OCI-LY7 (cell line): ENCODE measurements around the gene TCEANC2. TPM values are rescaled to one million over a fixed set of nuclear protein-coding genes. Genes with fewer than 3 reads are reported as not detected.
"Not testable (repeated sequence)": the region's sequence is repeated elsewhere in the genome, so short reads cannot be mapped to it uniquely, and the experiment has no call there.

Experiments used
- BruUV-seq: library from RNA; stranded (reverse); fragments of 400-500 nt; replicated peaks from 2 replicates; lab custom pipeline; 2021; lab: Mats Ljungman, UMichigan
- CTCF ChIA-PET: fragments of 300-600 bp; sonication (Branson Sonifier 250); formaldehyde crosslinking; loops from one replicate; lab custom pipeline; 2022; ENCODE audit warnings: antibody characterized with exemption; ENCODE audit not compliant: unreplicated experiment; lab: Charles Lee
- POLR2A ChIA-PET: fragments of 300-600 bp; sonication (Branson Sonifier 250); formaldehyde crosslinking; loops from one replicate; lab custom pipeline; 2022; ENCODE audit warnings: antibody characterized with exemption; lab: Charles Lee
- DNase-seq: peaks from one replicate; pipeline ENCODE4 v3.0.0-alpha.2; 2015; ENCODE audit warnings: low spot score
- H2AFZ ChIP-seq: fragments of 200-600 bp; sonication (generic), shearing (Covaris generic); 2 replicates; pipeline ENCODE4 v1.6.1; 2014; ENCODE audit warnings: mild to moderate bottlenecking, antibody characterized with exemption, low read length, moderate library complexity
- H3K27ac ChIP-seq: fragments of 200-600 bp; sonication (generic); 2 replicates; pipeline ENCODE4 v1.5.1; 2014; ENCODE audit warnings: mixed run types, low read depth, mild to moderate bottlenecking, moderate library complexity, low read length, inconsistent platforms; ENCODE audit not compliant: poor library complexity, severe bottlenecking
- H3K36me3 ChIP-seq: fragments of 200-600 bp; sonication (generic); 2 replicates; pipeline ENCODE4 v1.6.1; 2014; ENCODE audit warnings: mild to moderate bottlenecking, antibody characterized with exemption, low read length, moderate library complexity, mixed read lengths; ENCODE audit not compliant: insufficient read depth
- H3K4me1 ChIP-seq: fragments of 200-600 bp; sonication (generic); 2 replicates; pipeline ENCODE4 v1.5.1; 2014; ENCODE audit warnings: mild to moderate bottlenecking, low read length; ENCODE audit not compliant: insufficient read depth, poor library complexity, severe bottlenecking
- H3K4me2 ChIP-seq: fragments of 200-600 bp; sonication (generic); 2 replicates; pipeline ENCODE4 v1.6.1; 2014; ENCODE audit warnings: mild to moderate bottlenecking, low read length
- H3K4me3 ChIP-seq: fragments of 200-600 bp; sonication (generic); 2 replicates; pipeline ENCODE4 v1.5.1; 2014; ENCODE audit warnings: mild to moderate bottlenecking, low read depth, low read length; ENCODE audit not compliant: poor library complexity, severe bottlenecking
- H3K79me2 ChIP-seq: fragments of 200-600 bp; sonication (generic); 2 replicates; pipeline ENCODE4 v1.6.1; 2016; ENCODE audit warnings: low read depth, mild to moderate bottlenecking, low read length, moderate library complexity, mixed read lengths; ENCODE audit not compliant: insufficient read depth
- H3K9me2 ChIP-seq: fragments of 200-600 bp; sonication (generic); 2 replicates; pipeline ENCODE4 v1.6.1; 2016; ENCODE audit warnings: mild to moderate bottlenecking, low read length, mixed read lengths; ENCODE audit not compliant: insufficient read depth
- H3K9me3 ChIP-seq: fragments of 200-600 bp; sonication (generic); 2 replicates; pipeline ENCODE4 v1.6.1; 2014; ENCODE audit warnings: mild to moderate bottlenecking, mixed run types, low read length, mixed read lengths
- H4K20me1 ChIP-seq: fragments of 200-600 bp; sonication (generic); 2 replicates; pipeline ENCODE4 v1.6.1; 2014; ENCODE audit warnings: mild to moderate bottlenecking, antibody characterized with exemption, low read length, moderate library complexity, mixed read lengths; ENCODE audit not compliant: insufficient read depth
- CTCF ChIP-seq: fragments of 200-600 bp; sonication (generic); conservative IDR thresholded peaks from 2 replicates; pipeline ENCODE4 v1.5.1; 2014; ENCODE audit warnings: mild to moderate bottlenecking, antibody characterized with exemption, low read length, moderate library complexity, mixed read lengths
- EZH2phosphoT487 ChIP-seq: fragments of 200-600 bp; sonication (generic); IDR thresholded peaks from 2 replicates; pipeline ENCODE4 v1.6.1; 2018; ENCODE audit warnings: low read depth, borderline replicate concordance, mild to moderate bottlenecking, mixed run types, antibody characterized with exemption, low read length, moderate library complexity, mixed read lengths
- intact Hi-C: fragments of 100-400 bp; cut with micrococcal nuclease; formaldehyde crosslinking; loops from one replicate; pipeline ENCODE4 v1.10.0; 2022; ENCODE audit not compliant: unreplicated experiment
- total RNA-seq, 2 experiments: library from RNA; depleted of rRNA in 1 of 2; stranded (reverse); fragments of >200 nt in 1 of 2; shearing (Covaris generic) in 1 of 2; gene quantifications; 2 replicates each; pipeline ENCODE4 v1.2.3, GENCODE V29; 2014 to 2022

The TCEANC2 gene
- total RNA-seq, 2 experiments from 2014 or later, result 5.1 to 9.5 TPM

GRCh38 chr1:54024358-54024757 lies 29.1 kb upstream of the TCEANC2 start:
- H3K9me3 ChIP-seq, result no peaks in the 10 kb centered on the region
- DNase-seq, result no peak
- H3K9me2 ChIP-seq, result no peaks in the 10 kb centered on the region
- ChIA-PET CTCF (no interaction called here), POLR2A (interaction anchor here (1.1 kb wide), 1 partner anchor 855 kb away, joined by 7 read pairs; no protein-coding TSS in a partner anchor)
- H3K79me2 ChIP-seq, result no peaks in the 10 kb centered on the region
- H3K27ac ChIP-seq, result no peak overlapping the region
- no peaks in the 10 kb centered on the region for H4K20me1 ChIP-seq
- H2AFZ ChIP-seq, result no peak overlapping the region
- no TSS peak for BruUV-seq
- TF ChIP-seq EZH2phosphoT487 (no peak), CTCF (no peak)
- H3K4me3 ChIP-seq, result no peak overlapping the region
- H3K36me3 ChIP-seq, result no peaks in the 10 kb centered on the region
- no peaks in the 10 kb centered on the region for H3K4me1 ChIP-seq
- intact Hi-C loops, result no loop called here
- no peak overlapping the region for H3K4me2 ChIP-seq

GRCh38 chr1:54024811-54025210 lies 28.6 kb upstream of the TCEANC2 start:
- H3K79me2 ChIP-seq, BruUV-seq, CTCF ChIA-PET, intact Hi-C loops, H4K20me1 ChIP-seq, H3K36me3 ChIP-seq, H3K4me3 ChIP-seq, H2AFZ ChIP-seq, H3K9me3 ChIP-seq, H3K9me2 ChIP-seq, DNase-seq, H3K4me2 ChIP-seq, H3K4me1 ChIP-seq, H3K27ac ChIP-seq: not testable (repeated sequence)
- POLR2A ChIA-PET, result interaction anchor here (1.1 kb wide), 1 partner anchor 855 kb away, joined by 7 read pairs; no protein-coding TSS in a partner anchor

GRCh38 chr1:54027848-54028247 lies 25.6 kb upstream of the TCEANC2 start:
- no peak overlapping the region for H3K4me3 ChIP-seq
- CTCF ChIA-PET, result no interaction called here
- peaks cover 31% of the 10 kb centered on the region for H3K36me3 ChIP-seq
- H3K9me2 ChIP-seq, result no peaks in the 10 kb centered on the region
- H3K4me2 ChIP-seq, result no peak overlapping the region
- H3K79me2 ChIP-seq, result no peaks in the 10 kb centered on the region
- intact Hi-C loops, result no loop called here
- BruUV-seq, result no TSS peak
- no peak overlapping the region for H2AFZ ChIP-seq
- no peaks in the 10 kb centered on the region for H3K9me3 ChIP-seq
- no peak for DNase-seq
- no peaks in the 10 kb centered on the region for H3K4me1 ChIP-seq
- TF ChIP-seq CTCF, result no peak
- no peak for TF ChIP-seq EZH2phosphoT487
- H4K20me1 ChIP-seq, result no peaks in the 10 kb centered on the region
- POLR2A ChIA-PET, result no interaction called here
- no peak overlapping the region for H3K27ac ChIP-seq
